IMR-90 (cell line): Measurements from ENCODE around the gene CYTH2. TPM values are rescaled to one million over a fixed set of nuclear protein-coding genes. Genes with fewer than 3 reads are reported as not detected.

Experiments used
- ATAC-seq: fragments of 200-7000 bp; cut with Tn5 transposase; 2 replicates; pipeline ENCODE4 v1.9.1; 2020; ENCODE audit warnings: low read depth, mild to moderate bottlenecking, moderate library complexity
- BruUV-seq: library from RNA; stranded (reverse); fragments of 400-500 nt; replicated peaks from 2 replicates; lab custom pipeline; 2021; lab: Mats Ljungman, UMichigan
- CTCF ChIA-PET: fragments of 300-600 bp; formaldehyde crosslinking; extraction: SDS; loops from one replicate; lab custom pipeline; 2021; ENCODE audit warnings: antibody characterized with exemption; lab: Yijun Ruan, JAX
- POLR2A ChIA-PET: fragments of 300-600 bp; sonication (Branson Sonifier 250); formaldehyde crosslinking; loops from one replicate; lab custom pipeline; 2022; ENCODE audit warnings: antibody characterized with exemption; ENCODE audit not compliant: unreplicated experiment; lab: Charles Lee
- DNase-seq: peaks from one replicate; pipeline ENCODE4 v3.0.0; 2013
- H2AFZ ChIP-seq: replicated peaks from 2 replicates; pipeline ENCODE3; 2013; ENCODE audit warnings: low read length, mild to moderate bottlenecking; ENCODE audit not compliant: poor library complexity
- H2AK5ac ChIP-seq: 2 replicates; pipeline ENCODE4 v1.6.1; 2013; ENCODE audit warnings: low read depth, low read length, inconsistent platforms
- H2AK9ac ChIP-seq: replicated peaks from 2 replicates; pipeline ENCODE3; 2013; ENCODE audit warnings: mild to moderate bottlenecking, low read depth, low read length, moderate library complexity; ENCODE audit not compliant: poor library complexity
- H2BK120ac ChIP-seq: 2 replicates; pipeline ENCODE4 v1.6.1; 2013; ENCODE audit warnings: low read depth, low read length, inconsistent platforms
- H2BK15ac ChIP-seq: 3 replicates; pipeline ENCODE4 v1.6.1; 2013; ENCODE audit warnings: low read depth, low read length, inconsistent platforms
- H2BK20ac ChIP-seq: 2 replicates; pipeline ENCODE4 v1.6.1; 2013; ENCODE audit warnings: low read depth, mild to moderate bottlenecking, inconsistent platforms, low read length, moderate library complexity
- H2BK5ac ChIP-seq: 2 replicates; pipeline ENCODE4 v1.6.1; 2013; ENCODE audit warnings: mild to moderate bottlenecking, low read depth, low read length, inconsistent platforms; ENCODE audit not compliant: poor library complexity, severe bottlenecking
- H3K14ac ChIP-seq: replicated peaks from 2 replicates; pipeline ENCODE4 v1.6.1; 2013; ENCODE audit warnings: low read depth, low read length, inconsistent platforms
- H3K18ac ChIP-seq: 2 replicates; pipeline ENCODE4 v1.6.1; 2013; ENCODE audit warnings: low read depth, low read length, control low read depth
- H3K23ac ChIP-seq: 2 replicates; pipeline ENCODE4 v1.6.1; 2013; ENCODE audit warnings: low read depth, low read length, inconsistent platforms
- H3K27ac ChIP-seq: 2 replicates; pipeline ENCODE4 v1.5.1; 2013; ENCODE audit warnings: mild to moderate bottlenecking, control low read depth, low read length; ENCODE audit not compliant: insufficient read depth
- H3K27me3 ChIP-seq: 2 replicates; pipeline ENCODE4 v1.6.1; 2013; ENCODE audit warnings: low read length; ENCODE audit not compliant: control insufficient read depth, insufficient read depth
- H3K36me3 ChIP-seq: 2 replicates; pipeline ENCODE4 v1.6.1; 2013; ENCODE audit warnings: low read length, mixed read lengths; ENCODE audit not compliant: control insufficient read depth, insufficient read depth
- H3K4ac ChIP-seq: 2 replicates; pipeline ENCODE4 v1.6.1; 2013; ENCODE audit warnings: low read depth, low read length, inconsistent platforms
- H3K4me1 ChIP-seq: 2 replicates; pipeline ENCODE4 v1.6.1; 2013; ENCODE audit warnings: low read length, mixed read lengths; ENCODE audit not compliant: control insufficient read depth, insufficient read depth
- H3K4me2 ChIP-seq: 2 replicates; pipeline ENCODE4 v1.6.1; 2013; ENCODE audit warnings: low read depth, mild to moderate bottlenecking, control low read depth, low read length, moderate library complexity
- H3K4me3 ChIP-seq: 2 replicates; pipeline ENCODE4 v1.5.1; 2013; ENCODE audit warnings: low read depth, mild to moderate bottlenecking, control low read depth, low read length, moderate library complexity; ENCODE audit not compliant: insufficient read depth
- H3K56ac ChIP-seq: 2 replicates; pipeline ENCODE4 v1.6.1; 2013; ENCODE audit warnings: low read length, inconsistent platforms; ENCODE audit not compliant: insufficient read depth; ENCODE audit errors: extremely low read depth
- H3K79me1 ChIP-seq, 2 experiments: 2 replicates each; pipeline ENCODE4 v1.6.1; 2013; ENCODE audit warnings: low read length in 2 of 2, inconsistent platforms in 1 of 2, low read depth in 1 of 2
- H3K9ac ChIP-seq: 2 replicates; pipeline ENCODE4 v1.6.1; 2013; ENCODE audit warnings: low read depth, low read length, control low read depth
- H3K9me1 ChIP-seq: 2 replicates; pipeline ENCODE4 v1.6.1; 2013; ENCODE audit warnings: low read length, inconsistent platforms; ENCODE audit not compliant: insufficient read depth
- H3K9me3 ChIP-seq: 2 replicates; pipeline ENCODE4 v1.6.1; 2013; ENCODE audit warnings: low read length; ENCODE audit not compliant: control insufficient read depth, insufficient read depth
- H4K20me1 ChIP-seq: 2 replicates; pipeline ENCODE4 v1.6.1; 2013; ENCODE audit warnings: low read length, inconsistent platforms; ENCODE audit not compliant: insufficient read depth
- H4K5ac ChIP-seq: 2 replicates; pipeline ENCODE4 v1.6.1; 2013; ENCODE audit warnings: mild to moderate bottlenecking, low read depth, low read length, control low read depth
- H4K8ac ChIP-seq, 2 experiments: 2 replicates each; pipeline ENCODE4 v1.6.1; 2013; ENCODE audit warnings: low read depth in 2 of 2, low read length in 2 of 2, control low read depth in 1 of 2, inconsistent platforms in 1 of 2
- H4K91ac ChIP-seq: 2 replicates; pipeline ENCODE4 v1.6.1; 2013; ENCODE audit warnings: low read depth, low read length, inconsistent platforms; ENCODE audit not compliant: insufficient read depth
- CEBPB ChIP-seq: IDR thresholded peaks from 2 replicates; pipeline ENCODE4 v1.6.1; 2012; ENCODE audit warnings: low read depth, low read length, improper control_type of control experiment
- FOS ChIP-seq: fragments of 150-350 bp; IDR thresholded peaks from 2 replicates; pipeline ENCODE4 v1.6.1; 2016; ENCODE audit warnings: low read depth, low read length
- MAFK ChIP-seq: IDR thresholded peaks from 2 replicates; pipeline ENCODE4 v1.6.1; 2012; ENCODE audit warnings: low read depth, low read length, improper control_type of control experiment
- MAZ ChIP-seq: IDR thresholded peaks from 2 replicates; pipeline ENCODE4 v1.6.1; 2012; ENCODE audit warnings: low read depth, mild to moderate bottlenecking, low read length, improper control_type of control experiment, moderate library complexity, borderline replicate concordance
- MXI1 ChIP-seq: IDR thresholded peaks from 2 replicates; pipeline ENCODE4 v1.6.1; 2012; ENCODE audit warnings: low read depth, mild to moderate bottlenecking, low read length, moderate library complexity, borderline replicate concordance
- NFE2L2 ChIP-seq: fragments of 150-350 bp; IDR thresholded peaks from 2 replicates; pipeline ENCODE4 v1.6.1; 2016; ENCODE audit warnings: low read depth, mild to moderate bottlenecking, low read length
- POLR2A ChIP-seq: IDR thresholded peaks from 2 replicates; pipeline ENCODE4 v1.6.1; 2012; ENCODE audit warnings: mild to moderate bottlenecking, low read depth, low read length
- RAD21 ChIP-seq: IDR thresholded peaks from 2 replicates; pipeline ENCODE4 v1.6.1; 2012; ENCODE audit warnings: low read length, improper control_type of control experiment
- RFX5 ChIP-seq: IDR thresholded peaks from 2 replicates; pipeline ENCODE4 v1.8.0; 2012; ENCODE audit warnings: low read depth, mild to moderate bottlenecking, low read length, moderate library complexity
- SMC3 ChIP-seq: fragments of 150-350 bp; IDR thresholded peaks from 2 replicates; pipeline ENCODE4 v1.6.1; 2016; ENCODE audit warnings: low read depth, mild to moderate bottlenecking, antibody characterized with exemption, low read length, moderate library complexity
- USF2 ChIP-seq: fragments of 150-350 bp; IDR thresholded peaks from 2 replicates; pipeline ENCODE4 v1.6.1; 2017; ENCODE audit warnings: mild to moderate bottlenecking, antibody characterized with exemption, low read length, low read depth
- WGBS, 2 experiments: methylation state at CpG; one replicate each; pipeline versions ENCODE4 v1.1.5 to v1.1.7; 2013; ENCODE audit warnings: missing lambda C conversion rate in 2 of 2; ENCODE audit not compliant: insufficient read length in 1 of 2; ENCODE audit errors: extremely low coverage in 2 of 2; 5-methylcytosine and 5-hydroxymethylcytosine counted together
- dilution Hi-C: fragments of 300-500 bp; cut with HindIII; formaldehyde crosslinking; loops from one replicate; pipeline ENCODE4 v1.14.3; 2018; ENCODE audit warnings: low sequenced_read_pairs; ENCODE audit not compliant: unreplicated experiment
- in situ Hi-C: fragments of 300-500 bp; cut with MboI; formaldehyde crosslinking; loops from 3 replicates; pipeline ENCODE4 v1.14.3; 2019; ENCODE audit warnings: low sequenced_read_pairs, inconsistent platforms, mixed read lengths
- intact Hi-C: fragments of 100-400 bp; cut with micrococcal nuclease; formaldehyde crosslinking; loops from 2 replicates; pipeline ENCODE4 v1.10.0; 2022
- polyA plus RNA-seq, 3 experiments: library from polyadenylated mRNA; depleted of rRNA; stranded (reverse); fragments of >200 nt; gene quantifications; 2 replicates each; pipeline ENCODE4 v1.2.3, GENCODE V29; 2012; ENCODE audit warnings: low replicate concordance in 1 of 3
- total RNA-seq: library from RNA; depleted of rRNA; stranded (reverse); fragments of >200 nt; gene quantifications from 2 replicates; pipeline ENCODE4 v1.2.3, GENCODE V29; 2012
- TF ChIP-seq, protein P1 (sequence below): fragments of 150-350 bp; IDR thresholded peaks from 2 replicates; pipeline ENCODE4 v1.6.1; 2016; ENCODE audit warnings: low read depth, mild to moderate bottlenecking, low read length, moderate library complexity, borderline replicate concordance
- TF ChIP-seq, protein P2 (sequence below): conservative IDR thresholded peaks from 2 replicates; pipeline ENCODE4 v1.5.1; 2012; ENCODE audit warnings: mild to moderate bottlenecking, low read depth, low read length, improper control_type of control experiment

Gene CYTH2
- total and polyA plus RNA-seq, 2 of the 4 experiments (the other 2 are of a cell fraction), result 35.8 to 62.0 TPM

DNA sequence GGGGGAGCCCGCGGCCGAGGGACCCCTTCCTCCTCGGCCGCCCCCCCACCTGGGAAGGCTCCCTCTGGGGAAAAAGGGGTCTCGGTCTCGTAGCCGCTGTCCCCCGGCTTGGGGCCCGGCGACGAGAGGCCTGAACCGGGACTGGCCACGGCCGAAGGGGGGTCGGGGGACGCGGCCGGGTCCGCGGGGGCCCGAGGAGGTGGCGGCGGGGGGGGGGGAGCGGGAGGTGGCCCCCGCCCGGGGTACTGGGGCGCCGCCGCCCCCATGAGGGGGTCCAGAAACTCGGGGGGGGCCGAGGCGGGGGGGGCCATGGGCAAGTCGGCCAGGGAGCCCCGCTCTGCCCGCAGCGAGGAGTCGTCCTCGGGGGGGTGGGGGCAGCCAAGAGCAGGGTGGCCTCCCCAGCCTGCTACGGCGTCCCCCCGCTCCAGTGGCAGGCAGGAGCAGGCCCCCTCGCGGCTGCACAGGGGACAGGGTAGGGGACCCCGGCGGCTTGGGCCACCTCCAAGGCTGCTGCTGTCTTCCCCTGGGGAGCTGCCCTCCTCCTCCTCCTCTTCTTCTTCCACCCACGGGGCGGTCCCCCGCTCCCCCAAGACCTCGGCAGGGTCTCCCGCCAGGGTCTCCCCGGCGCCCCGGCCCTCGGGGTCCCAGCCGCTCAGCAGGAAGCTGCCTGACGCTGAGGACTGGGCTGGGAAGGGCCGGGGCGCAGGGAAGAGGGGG, 29.6 kb downstream of the CYTH2 start:
- Histone ChIP-seq H3K14ac (no peak overlapping the region), H2AK5ac (no peak overlapping the region), H3K27ac (no peak overlapping the region), H3K36me3 (no peaks in the 10 kb centered on the region), H3K27me3 (peaks cover 44% of the 10 kb centered on the region), H2BK20ac (no peak overlapping the region), H2BK120ac (no peak overlapping the region), H2BK5ac (no peak overlapping the region), H3K9me1 (no peaks in the 10 kb centered on the region; the same call in 1 of the 2 replicates), H2BK15ac (no peak overlapping the region), H2AK9ac (no peak overlapping the region), H3K4me3 (no peak overlapping the region), H2AFZ (no peak overlapping the region), H3K9ac (no peak overlapping the region), H3K56ac (no peak overlapping the region), H3K79me1 (peaks cover 0 to 9% of the 10 kb centered on the region in 2 experiments; a peak in 1 of 4 replicates), H4K91ac (no peak overlapping the region), H3K23ac (no peak overlapping the region), H3K4me2 (no peak overlapping the region), H3K18ac (no peak overlapping the region), H4K5ac (no peak overlapping the region), H3K4ac (no peak overlapping the region), H3K9me3 (no peaks in the 10 kb centered on the region), H4K20me1 (no peaks in the 10 kb centered on the region; the same call in 1 of the 2 replicates), H3K4me1 (peaks cover 3% of the 10 kb centered on the region; the same call in 1 of the 2 replicates), H4K8ac (no peak overlapping the region)
- ATAC-seq, result no peak
- in situ Hi-C loops, result no loop called here
- TF ChIP-seq MAZ, result no peak
- TF ChIP-seq RAD21, result no peak
- no peak for TF ChIP-seq CEBPB
- no peak for TF ChIP-seq MXI1
- TF ChIP-seq NFE2L2, result no peak
- no peak for TF ChIP-seq MAFK
- no peak for TF ChIP-seq POLR2A
- no peak for TF ChIP-seq SMC3
- TF ChIP-seq, protein P1, sequence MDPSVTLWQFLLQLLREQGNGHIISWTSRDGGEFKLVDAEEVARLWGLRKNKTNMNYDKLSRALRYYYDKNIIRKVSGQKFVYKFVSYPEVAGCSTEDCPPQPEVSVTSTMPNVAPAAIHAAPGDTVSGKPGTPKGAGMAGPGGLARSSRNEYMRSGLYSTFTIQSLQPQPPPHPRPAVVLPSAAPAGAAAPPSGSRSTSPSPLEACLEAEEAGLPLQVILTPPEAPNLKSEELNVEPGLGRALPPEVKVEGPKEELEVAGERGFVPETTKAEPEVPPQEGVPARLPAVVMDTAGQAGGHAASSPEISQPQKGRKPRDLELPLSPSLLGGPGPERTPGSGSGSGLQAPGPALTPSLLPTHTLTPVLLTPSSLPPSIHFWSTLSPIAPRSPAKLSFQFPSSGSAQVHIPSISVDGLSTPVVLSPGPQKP, result no peak
- no peak for TF ChIP-seq USF2
- no peak for TF ChIP-seq FOS
- TF ChIP-seq RFX5, result no peak
- TF ChIP-seq, protein P2, sequence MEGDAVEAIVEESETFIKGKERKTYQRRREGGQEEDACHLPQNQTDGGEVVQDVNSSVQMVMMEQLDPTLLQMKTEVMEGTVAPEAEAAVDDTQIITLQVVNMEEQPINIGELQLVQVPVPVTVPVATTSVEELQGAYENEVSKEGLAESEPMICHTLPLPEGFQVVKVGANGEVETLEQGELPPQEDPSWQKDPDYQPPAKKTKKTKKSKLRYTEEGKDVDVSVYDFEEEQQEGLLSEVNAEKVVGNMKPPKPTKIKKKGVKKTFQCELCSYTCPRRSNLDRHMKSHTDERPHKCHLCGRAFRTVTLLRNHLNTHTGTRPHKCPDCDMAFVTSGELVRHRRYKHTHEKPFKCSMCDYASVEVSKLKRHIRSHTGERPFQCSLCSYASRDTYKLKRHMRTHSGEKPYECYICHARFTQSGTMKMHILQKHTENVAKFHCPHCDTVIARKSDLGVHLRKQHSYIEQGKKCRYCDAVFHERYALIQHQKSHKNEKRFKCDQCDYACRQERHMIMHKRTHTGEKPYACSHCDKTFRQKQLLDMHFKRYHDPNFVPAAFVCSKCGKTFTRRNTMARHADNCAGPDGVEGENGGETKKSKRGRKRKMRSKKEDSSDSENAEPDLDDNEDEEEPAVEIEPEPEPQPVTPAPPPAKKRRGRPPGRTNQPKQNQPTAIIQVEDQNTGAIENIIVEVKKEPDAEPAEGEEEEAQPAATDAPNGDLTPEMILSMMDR, result no peak
- intact Hi-C loops, result no loop called here
- dilution Hi-C loops, result no loop called here
- BruUV-seq, result no TSS peak
- WGBS, 2 experiments, result 45% methylated on average over 9 of the region's 59 CpGs; no CpG with 5 or more reads in 1 of the 2 experiments
- ChIA-PET POLR2A (no interaction called here), CTCF (no interaction called here)
- DNase-seq, result no peak
